K562 (cell line): ENCODE data around the gene AFF2. TPM values are rescaled to one million over a fixed set of nuclear protein-coding genes. Genes with fewer than 3 reads are reported as not detected.

Experiments
- ATAC-seq: fragments of 200-7000 bp; cut with Tn5 transposase; 3 replicates; pipeline ENCODE4 v1.9.1; 2020; ENCODE audit warnings: moderate library complexity
- BruUV-seq: library from RNA; stranded (reverse); fragments of 400-500 nt; replicated peaks from 2 replicates; lab custom pipeline; 2021; lab: Mats Ljungman, UMichigan
- CTCF ChIA-PET: fragments of 300-600 bp; formaldehyde crosslinking; extraction: SDS; loops from one replicate; lab custom pipeline; 2021; ENCODE audit warnings: low intra/inter-chr PET ratio; lab: Yijun Ruan, JAX
- POLR2A ChIA-PET: fragments of 300-600, 350-650 bp; sonication (Branson Sonifier 250); formaldehyde crosslinking; extraction: SDS; loops from one replicate; lab custom pipeline; 2021; ENCODE audit warnings: antibody characterized with exemption, inconsistent platforms; lab: Yijun Ruan, JAX
- DNase-seq, 4 experiments: peaks; one replicate each; pipeline versions ENCODE4 v3.0.0 to v3.0.0-alpha.2; 2011 to 2018; ENCODE audit warnings: low spot score in 3 of 4, mixed read lengths in 3 of 4; ENCODE audit errors: extremely low read depth in 1 of 4
- FAIRE-seq: peaks from 2 replicates; lab custom pipeline; 2011; peaks lifted over from hg19 to GRCh38; lab: Jason Lieb, UNC
- H2AFZ ChIP-seq: 2 replicates; pipeline ENCODE4 v1.6.0; 2011; ENCODE audit warnings: low read depth, low read length, control low read depth, inconsistent platforms
- H3K27ac ChIP-seq: fragments of 200-600 bp; 3 replicates; pipeline ENCODE4 v1.8.0; 2011; ENCODE audit warnings: low read depth, mild to moderate bottlenecking, control low read depth, inconsistent platforms, low read length, moderate library complexity, mixed read lengths; ENCODE audit errors: extremely low read depth
- H3K27me3 ChIP-seq, 2 experiments: fragments of 300-600 bp in 1 of 2; 2 replicates in 1 of 2; 3 replicates in 1 of 2; pipeline versions ENCODE4 v1.6.0 to v1.8.0; 2011; ENCODE audit warnings: inconsistent platforms in 2 of 2, low read length in 2 of 2, mild to moderate bottlenecking in 1 of 2, mixed read lengths in 1 of 2, moderate library complexity in 1 of 2; ENCODE audit not compliant: control insufficient read depth in 2 of 2, insufficient read depth in 2 of 2
- H3K36me3 ChIP-seq: fragments of 300-600 bp; 3 replicates; pipeline ENCODE4 v1.8.0; 2011; ENCODE audit warnings: mild to moderate bottlenecking, low read length, inconsistent platforms; ENCODE audit not compliant: control insufficient read depth, insufficient read depth
- H3K4me1 ChIP-seq, 2 experiments: fragments of 200-600 bp in 1 of 2; replicated peaks in 1 of 2; 2 replicates in 1 of 2; 3 replicates in 1 of 2; pipeline versions ENCODE4 v1.5.1 to v1.8.0; 2011; ENCODE audit warnings: inconsistent platforms in 2 of 2, low read length in 2 of 2, mild to moderate bottlenecking in 1 of 2, mixed read lengths in 1 of 2, moderate library complexity in 1 of 2; ENCODE audit not compliant: control insufficient read depth in 2 of 2, insufficient read depth in 2 of 2
- H3K4me2 ChIP-seq: 2 replicates; pipeline ENCODE4 v1.6.1; 2011; ENCODE audit warnings: low read length, control low read depth, inconsistent platforms, mixed read lengths; ENCODE audit not compliant: insufficient read depth
- H3K4me3 ChIP-seq: fragments of 200-600 bp; sonication (generic), shearing (Covaris generic); 2 replicates; pipeline ENCODE4 v1.5.1; 2016; ENCODE audit warnings: control low read depth, inconsistent platforms
- H3K79me2 ChIP-seq: fragments of 200-600 bp; 3 replicates; pipeline ENCODE4 v1.8.0; 2011; ENCODE audit warnings: low read length, inconsistent platforms; ENCODE audit not compliant: control insufficient read depth, insufficient read depth
- H3K9ac ChIP-seq, 2 experiments: 2 replicates each; pipeline versions ENCODE4 v1.6.0 to v1.6.1; 2011; ENCODE audit warnings: low read depth in 2 of 2, low read length in 2 of 2, control low read depth in 1 of 2, inconsistent platforms in 1 of 2, mild to moderate bottlenecking in 1 of 2, mixed read lengths in 1 of 2; ENCODE audit not compliant: insufficient read depth in 1 of 2
- H3K9me1 ChIP-seq: one replicate; pipeline ENCODE4 v1.6.0; 2011; ENCODE audit warnings: inconsistent platforms, mild to moderate bottlenecking, low read length, moderate library complexity; ENCODE audit not compliant: control insufficient read depth, insufficient read depth
- H3K9me3 ChIP-seq: replicated peaks from 2 replicates; pipeline ENCODE4 v1.5.1; 2011; ENCODE audit warnings: low read depth, low read length, inconsistent platforms; ENCODE audit not compliant: control insufficient read depth, insufficient read depth
- H4K20me1 ChIP-seq: replicated peaks from 2 replicates; pipeline ENCODE4 v1.6.1; 2011; ENCODE audit warnings: low read length, inconsistent platforms, mixed read lengths; ENCODE audit not compliant: control insufficient read depth, insufficient read depth
- BHLHE40 ChIP-seq: IDR thresholded peaks from 2 replicates; pipeline ENCODE4 v1.6.1; 2011; ENCODE audit warnings: low read length, improper control_type of control experiment
- CREB1 ChIP-seq, 2 experiments: sonication (generic) in 1 of 2; formaldehyde crosslinking in 1 of 2; IDR thresholded peaks; 2 replicates each; pipeline versions ENCODE4 v1.6.1 to v1.8.0; 2012 to 2022; ENCODE audit warnings: inconsistent platforms in 1 of 2, mild to moderate bottlenecking in 1 of 2, missing genetic modification reagents in 1 of 2, moderate library complexity in 1 of 2
- KDM1A ChIP-seq, 2 experiments: fragments of 450-650 bp; IDR thresholded peaks; 2 replicates each; pipeline ENCODE4 v1.6.1; 2016; ENCODE audit warnings: mild to moderate bottlenecking in 2 of 2
- KDM2B ChIP-seq: fragments of 250-450 bp; sonication (Bioruptor Pico); IDR thresholded peaks from 2 replicates; pipeline ENCODE4 v1.8.0; 2021; ENCODE audit warnings: mild to moderate bottlenecking, moderate library complexity
- MTA3 ChIP-seq: fragments of 450-650 bp; formaldehyde crosslinking; IDR thresholded peaks from 2 replicates; pipeline ENCODE4 v1.6.1; 2017; ENCODE audit warnings: mild to moderate bottlenecking, borderline replicate concordance
- NEUROD1 ChIP-seq: fragments of 150-350 bp; IDR thresholded peaks from 2 replicates; pipeline ENCODE4 v1.6.1; 2014; ENCODE audit warnings: borderline replicate concordance, low read length, low read depth; ENCODE audit not compliant: partially characterized antibody
- POLR2AphosphoS2 ChIP-seq: IDR thresholded peaks from 2 replicates; pipeline ENCODE4 v1.6.1; 2012; ENCODE audit warnings: low read length, improper control_type of control experiment
- RBM39 ChIP-seq: fragments of 200-400 bp; formaldehyde crosslinking; optimal IDR thresholded peaks from 2 replicates; pipeline ENCODE3; 2018; ENCODE audit warnings: low read depth, low read length
- SMAD1 ChIP-seq: fragments of 150-350 bp; IDR thresholded peaks from 2 replicates; pipeline ENCODE4 v1.6.1; 2014; ENCODE audit warnings: low read length, low read depth; ENCODE audit not compliant: partially characterized antibody
- ZBED1 ChIP-seq: IDR thresholded peaks from 2 replicates; pipeline ENCODE4 v1.6.1; 2014
- ZNF507 ChIP-seq: conservative IDR thresholded peaks from 2 replicates; pipeline ENCODE4 v1.6.1; 2017; ENCODE audit warnings: missing genetic modification characterization, missing compliant biosample characterization
- WGBS: fragments of 100-300 bp; shearing (Covaris generic); methylation state at CpG from one replicate; pipeline ENCODE4 v1.1.6; 2016; ENCODE audit warnings: low coverage, mixed read lengths; ENCODE audit not compliant: insufficient coverage; ENCODE audit errors: missing lambda C conversion rate; 5-methylcytosine and 5-hydroxymethylcytosine counted together
- in situ Hi-C: fragments of 300-500 bp; cut with MboI; formaldehyde crosslinking; loops from 4 replicates; pipeline ENCODE4 v1.15.0; 2018; ENCODE audit warnings: inconsistent platforms, mixed read lengths
- intact Hi-C: fragments of 100-400 bp; cut with micrococcal nuclease; formaldehyde crosslinking; loops from 2 replicates; pipeline ENCODE4 v1.14.2; 2022
- polyA plus RNA-seq, 8 experiments: library from polyadenylated mRNA; depleted of rRNA in 4 of 8; stranded (reverse) in 5 of 8; unstranded in 3 of 8; fragments of >200 nt; fragmentation: Nextera tagmentation in 2 of 8; fragmentation: Illumina TruSeq in 1 of 8; extraction: Ambion mirVana in 2 of 8; extraction: Trizol in 1 of 8; gene quantifications; 2 replicates each; pipeline versions ENCODE4 v1.2.1 to v1.2.3, GENCODE V29; 2011 to 2014; ENCODE audit warnings: inconsistent platforms in 1 of 8, missing spikeins in 1 of 8
- total RNA-seq, 7 experiments: library from RNA; depleted of rRNA in 6 of 7; stranded (reverse); fragments of >200 nt in 6 of 7; fragmentation: Illumina TruSeq in 2 of 7; extraction: Trizol in 2 of 7; gene quantifications; 2 replicates each; pipeline versions ENCODE4 v1.2.1 to v1.2.3, GENCODE V29; 2011 to 2021; ENCODE audit warnings: low replicate concordance in 1 of 7
- TF ChIP-seq, protein P1 (sequence below): fragments of 250-450 bp; sonication (Bioruptor Pico); IDR thresholded peaks from 2 replicates; pipeline ENCODE4 v1.8.0; 2022; ENCODE audit warnings: inconsistent platforms
- TF ChIP-seq, protein P2 (sequence below): fragments of 450-650 bp; formaldehyde crosslinking; IDR thresholded peaks from 2 replicates; pipeline ENCODE4 v1.4.0; 2022; ENCODE audit warnings: missing genetic modification characterization
- TF ChIP-seq, protein P3 (sequence below): fragments of 450-650 bp; IDR thresholded peaks from 2 replicates; pipeline ENCODE4 v1.6.1; 2016; ENCODE audit warnings: mild to moderate bottlenecking
- TF ChIP-seq, protein P4 (sequence below): fragments of 250-450 bp; sonication (Bioruptor Pico); IDR thresholded peaks from 2 replicates; pipeline ENCODE4 v1.4.0; 2020; ENCODE audit warnings: borderline replicate concordance

Gene AFF2
- total and polyA plus RNA-seq, 9 of the 15 experiments (the other 6 are each of a cell fraction or from before 2014, with no cell fraction given): 0.01 to 0.20 (median 0.07) TPM

DNA sequence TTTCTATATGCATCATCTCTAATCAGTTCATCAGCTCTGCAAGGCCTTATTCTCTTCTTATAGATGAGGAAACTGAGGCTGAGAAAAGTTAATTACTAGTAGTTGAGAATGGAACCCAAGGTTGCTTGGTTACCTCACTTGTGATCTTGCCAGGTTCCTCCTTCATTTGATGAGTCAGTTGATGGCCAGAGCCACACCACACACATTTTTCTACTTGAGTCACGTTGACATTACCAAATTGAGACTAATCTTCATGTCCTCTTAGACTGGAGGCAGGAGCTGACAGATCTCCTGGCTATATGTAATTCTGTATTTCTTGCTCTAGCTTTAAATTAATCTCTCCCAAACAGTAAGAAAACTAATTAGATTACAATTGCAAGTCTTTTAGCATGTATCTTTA, 428.4 kb downstream of the AFF2 start:
- H3K9ac ChIP-seq: no peak overlapping the region
- DNase-seq: no peak
- ChIA-PET POLR2A (no interaction called here), CTCF (no interaction called here)
- H3K9me3 ChIP-seq: no peaks in the 10 kb centered on the region
- no peak for ATAC-seq
- TF ChIP-seq CREB1 (IDR thresholded peaks at IDR 0.05): no peak
- TF ChIP-seq CREB1 (CRISPR knock-in tag; IDR thresholded peaks at IDR 0.05): no peak
- TF ChIP-seq NEUROD1: no peak
- no peak for TF ChIP-seq RBM39
- TF ChIP-seq KDM1A (IDR thresholded peaks at IDR 0.05): no peak
- TF ChIP-seq, protein P1, sequence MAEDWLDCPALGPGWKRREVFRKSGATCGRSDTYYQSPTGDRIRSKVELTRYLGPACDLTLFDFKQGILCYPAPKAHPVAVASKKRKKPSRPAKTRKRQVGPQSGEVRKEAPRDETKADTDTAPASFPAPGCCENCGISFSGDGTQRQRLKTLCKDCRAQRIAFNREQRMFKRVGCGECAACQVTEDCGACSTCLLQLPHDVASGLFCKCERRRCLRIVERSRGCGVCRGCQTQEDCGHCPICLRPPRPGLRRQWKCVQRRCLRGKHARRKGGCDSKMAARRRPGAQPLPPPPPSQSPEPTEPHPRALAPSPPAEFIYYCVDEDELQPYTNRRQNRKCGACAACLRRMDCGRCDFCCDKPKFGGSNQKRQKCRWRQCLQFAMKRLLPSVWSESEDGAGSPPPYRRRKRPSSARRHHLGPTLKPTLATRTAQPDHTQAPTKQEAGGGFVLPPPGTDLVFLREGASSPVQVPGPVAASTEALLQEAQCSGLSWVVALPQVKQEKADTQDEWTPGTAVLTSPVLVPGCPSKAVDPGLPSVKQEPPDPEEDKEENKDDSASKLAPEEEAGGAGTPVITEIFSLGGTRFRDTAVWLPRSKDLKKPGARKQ (CRISPR knock-in tag): no peak
- no peak for TF ChIP-seq MTA3
- TF ChIP-seq, protein P2, sequence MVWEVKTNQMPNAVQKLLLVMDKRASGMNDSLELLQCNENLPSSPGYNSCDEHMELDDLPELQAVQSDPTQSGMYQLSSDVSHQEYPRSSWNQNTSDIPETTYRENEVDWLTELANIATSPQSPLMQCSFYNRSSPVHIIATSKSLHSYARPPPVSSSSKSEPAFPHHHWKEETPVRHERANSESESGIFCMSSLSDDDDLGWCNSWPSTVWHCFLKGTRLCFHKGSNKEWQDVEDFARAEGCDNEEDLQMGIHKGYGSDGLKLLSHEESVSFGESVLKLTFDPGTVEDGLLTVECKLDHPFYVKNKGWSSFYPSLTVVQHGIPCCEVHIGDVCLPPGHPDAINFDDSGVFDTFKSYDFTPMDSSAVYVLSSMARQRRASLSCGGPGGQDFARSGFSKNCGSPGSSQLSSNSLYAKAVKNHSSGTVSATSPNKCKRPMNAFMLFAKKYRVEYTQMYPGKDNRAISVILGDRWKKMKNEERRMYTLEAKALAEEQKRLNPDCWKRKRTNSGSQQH (CRISPR knock-in tag): no peak
- no peak for TF ChIP-seq BHLHE40
- TF ChIP-seq, protein P3, sequence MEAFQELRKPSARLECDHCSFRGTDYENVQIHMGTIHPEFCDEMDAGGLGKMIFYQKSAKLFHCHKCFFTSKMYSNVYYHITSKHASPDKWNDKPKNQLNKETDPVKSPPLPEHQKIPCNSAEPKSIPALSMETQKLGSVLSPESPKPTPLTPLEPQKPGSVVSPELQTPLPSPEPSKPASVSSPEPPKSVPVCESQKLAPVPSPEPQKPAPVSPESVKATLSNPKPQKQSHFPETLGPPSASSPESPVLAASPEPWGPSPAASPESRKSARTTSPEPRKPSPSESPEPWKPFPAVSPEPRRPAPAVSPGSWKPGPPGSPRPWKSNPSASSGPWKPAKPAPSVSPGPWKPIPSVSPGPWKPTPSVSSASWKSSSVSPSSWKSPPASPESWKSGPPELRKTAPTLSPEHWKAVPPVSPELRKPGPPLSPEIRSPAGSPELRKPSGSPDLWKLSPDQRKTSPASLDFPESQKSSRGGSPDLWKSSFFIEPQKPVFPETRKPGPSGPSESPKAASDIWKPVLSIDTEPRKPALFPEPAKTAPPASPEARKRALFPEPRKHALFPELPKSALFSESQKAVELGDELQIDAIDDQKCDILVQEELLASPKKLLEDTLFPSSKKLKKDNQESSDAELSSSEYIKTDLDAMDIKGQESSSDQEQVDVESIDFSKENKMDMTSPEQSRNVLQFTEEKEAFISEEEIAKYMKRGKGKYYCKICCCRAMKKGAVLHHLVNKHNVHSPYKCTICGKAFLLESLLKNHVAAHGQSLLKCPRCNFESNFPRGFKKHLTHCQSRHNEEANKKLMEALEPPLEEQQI: no peak
- TF ChIP-seq ZBED1: no peak
- no peak for TF ChIP-seq ZNF507 (tag)
- TF ChIP-seq SMAD1: no peak
- TF ChIP-seq, protein P4, sequence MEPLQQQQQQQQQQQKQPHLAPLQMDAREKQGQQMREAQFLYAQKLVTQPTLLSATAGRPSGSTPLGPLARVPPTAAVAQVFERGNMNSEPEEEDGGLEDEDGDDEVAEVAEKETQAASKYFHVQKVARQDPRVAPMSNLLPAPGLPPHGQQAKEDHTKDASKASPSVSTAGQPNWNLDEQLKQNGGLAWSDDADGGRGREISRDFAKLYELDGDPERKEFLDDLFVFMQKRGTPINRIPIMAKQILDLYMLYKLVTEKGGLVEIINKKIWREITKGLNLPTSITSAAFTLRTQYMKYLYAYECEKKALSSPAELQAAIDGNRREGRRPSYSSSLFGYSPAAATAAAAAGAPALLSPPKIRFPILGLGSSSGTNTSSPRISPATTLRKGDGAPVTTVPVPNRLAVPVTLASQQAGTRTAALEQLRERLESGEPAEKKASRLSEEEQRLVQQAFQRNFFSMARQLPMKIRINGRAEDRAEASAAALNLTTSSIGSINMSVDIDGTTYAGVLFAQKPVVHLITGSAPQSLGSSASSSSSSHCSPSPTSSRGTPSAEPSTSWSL (CRISPR knock-in tag): no peak
- TF ChIP-seq KDM2B (CRISPR knock-in tag): no peak
- TF ChIP-seq POLR2AphosphoS2: no peak
- no peaks in the 10 kb centered on the region for H4K20me1 ChIP-seq
- no peaks in the 10 kb centered on the region for H3K9me1 ChIP-seq
- H3K79me2 ChIP-seq: no peaks in the 10 kb centered on the region
- no peak overlapping the region for H3K4me2 ChIP-seq
- H3K4me1 ChIP-seq: no peaks in the 10 kb centered on the region
- no peak for FAIRE-seq
- no peak overlapping the region for H3K27ac ChIP-seq
- WGBS: 0% methylated on average over 1 of the region's 1 CpG
- no peak overlapping the region for H3K4me3 ChIP-seq
- intact Hi-C loops (no loop called here), in situ Hi-C loops (no loop called here)
- H3K36me3 ChIP-seq: no peaks in the 10 kb centered on the region
- no peak overlapping the region for H2AFZ ChIP-seq
- BruUV-seq: no TSS peak
- no peaks in the 10 kb centered on the region for H3K27me3 ChIP-seq
